ENCODE results near the gene NDUFA11.

GRCh38 chr19:5851302-5851701 is 52.3 kb downstream of the NDUFA11 start, which contains the start of gene FUT3:
- TF ChIP-seq POU5F1 (IDR thresholded peaks at IDR 0.05; ENCODE audit: borderline replicate concordance, low read depth, low read length, partially characterized antibody) (no peak), MAFF (IDR thresholded peaks at IDR 0.05; ENCODE audit: low read length) (no peak), CEBPG (CRISPR knock-in tag; IDR thresholded peaks at IDR 0.05) (no peak), CEBPG (tag; conservative IDR thresholded peaks at IDR 0.05 in 1 of 2, IDR thresholded peaks at IDR 0.05 in 1 of 2) (no peak), RB1 (IDR thresholded peaks at IDR 0.05; ENCODE audit: low read depth) (no peak), PHF8 (IDR thresholded peaks at IDR 0.05; ENCODE audit: borderline replicate concordance, low read length) (no peak), SIX5 (IDR thresholded peaks at IDR 0.05; ENCODE audit: borderline replicate concordance in 1 of 2, insufficient read depth in 1 of 2, low read depth in 1 of 2, low read length in 2 of 2) (no peak), SP2 (IDR thresholded peaks at IDR 0.05; ENCODE audit: extremely low read depth, low read depth, low read length, poor library complexity, severe bottlenecking) (no peak), NFIX (CRISPR knock-in tag; IDR thresholded peaks at IDR 0.05; ENCODE audit: low read depth) (no peak), CHD2 (IDR thresholded peaks at IDR 0.05; ENCODE audit: low read depth, low read length) (no peak)
- TF ChIP-seq, protein P1, sequence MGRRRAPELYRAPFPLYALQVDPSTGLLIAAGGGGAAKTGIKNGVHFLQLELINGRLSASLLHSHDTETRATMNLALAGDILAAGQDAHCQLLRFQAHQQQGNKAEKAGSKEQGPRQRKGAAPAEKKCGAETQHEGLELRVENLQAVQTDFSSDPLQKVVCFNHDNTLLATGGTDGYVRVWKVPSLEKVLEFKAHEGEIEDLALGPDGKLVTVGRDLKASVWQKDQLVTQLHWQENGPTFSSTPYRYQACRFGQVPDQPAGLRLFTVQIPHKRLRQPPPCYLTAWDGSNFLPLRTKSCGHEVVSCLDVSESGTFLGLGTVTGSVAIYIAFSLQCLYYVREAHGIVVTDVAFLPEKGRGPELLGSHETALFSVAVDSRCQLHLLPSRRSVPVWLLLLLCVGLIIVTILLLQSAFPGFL (CRISPR knock-in tag; IDR thresholded peaks at IDR 0.05), result no peak
- TF ChIP-seq, protein P2, sequence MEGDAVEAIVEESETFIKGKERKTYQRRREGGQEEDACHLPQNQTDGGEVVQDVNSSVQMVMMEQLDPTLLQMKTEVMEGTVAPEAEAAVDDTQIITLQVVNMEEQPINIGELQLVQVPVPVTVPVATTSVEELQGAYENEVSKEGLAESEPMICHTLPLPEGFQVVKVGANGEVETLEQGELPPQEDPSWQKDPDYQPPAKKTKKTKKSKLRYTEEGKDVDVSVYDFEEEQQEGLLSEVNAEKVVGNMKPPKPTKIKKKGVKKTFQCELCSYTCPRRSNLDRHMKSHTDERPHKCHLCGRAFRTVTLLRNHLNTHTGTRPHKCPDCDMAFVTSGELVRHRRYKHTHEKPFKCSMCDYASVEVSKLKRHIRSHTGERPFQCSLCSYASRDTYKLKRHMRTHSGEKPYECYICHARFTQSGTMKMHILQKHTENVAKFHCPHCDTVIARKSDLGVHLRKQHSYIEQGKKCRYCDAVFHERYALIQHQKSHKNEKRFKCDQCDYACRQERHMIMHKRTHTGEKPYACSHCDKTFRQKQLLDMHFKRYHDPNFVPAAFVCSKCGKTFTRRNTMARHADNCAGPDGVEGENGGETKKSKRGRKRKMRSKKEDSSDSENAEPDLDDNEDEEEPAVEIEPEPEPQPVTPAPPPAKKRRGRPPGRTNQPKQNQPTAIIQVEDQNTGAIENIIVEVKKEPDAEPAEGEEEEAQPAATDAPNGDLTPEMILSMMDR (IDR thresholded peaks at IDR 0.05 in 2 of 3, conservative IDR thresholded peaks at IDR 0.05 in 1 of 3; ENCODE audit: insufficient read depth in 2 of 3, low read depth in 1 of 3, low read length in 3 of 3), result no peak

Measured in K562 (cell line).